HEK293 (cell line): Measurements from ENCODE around the gene MAP3K14.
A peak's percentile ranks its signal among the peaks of the same experiment; 100 is the strongest.

ENCODE experiments used
- CTCF ChIA-PET: fragments of 350-600 bp; formaldehyde crosslinking; extraction: SDS; loops from one replicate; lab custom pipeline; 2021; ENCODE audit warnings: antibody characterized with exemption; lab: Yijun Ruan, JAX
- POLR2A ChIA-PET: fragments of 300-600 bp; formaldehyde crosslinking; extraction: SDS; loops from one replicate; lab custom pipeline; 2020; ENCODE audit warnings: antibody characterized with exemption, inconsistent platforms; lab: Yijun Ruan, JAX
- H3K27ac ChIP-seq: fragments of 200-500 bp; sonication (Bioruptor generic); 2 replicates; pipeline ENCODE4 v1.5.1; 2014; ENCODE audit warnings: low read depth, low read length, control low read depth, inconsistent platforms; ENCODE audit errors: extremely low read depth
- H3K36me3 ChIP-seq, 2 experiments: fragments of 200-500 bp in 1 of 2; sonication (Bioruptor generic) in 1 of 2; 1 replicate in 1 of 2; 2 replicates in 1 of 2; pipeline ENCODE4 v1.5.1; 2014 to 2017; ENCODE audit warnings: inconsistent platforms in 2 of 2, low read length in 2 of 2; ENCODE audit not compliant: control insufficient read depth in 2 of 2, insufficient read depth in 1 of 2
- H3K4me1 ChIP-seq: fragments of 200-500 bp; sonication (Bioruptor generic); 2 replicates; pipeline ENCODE4 v1.5.1; 2014; ENCODE audit warnings: mild to moderate bottlenecking, low read length, inconsistent platforms; ENCODE audit not compliant: control insufficient read depth, insufficient read depth
- H3K4me3 ChIP-seq: 2 replicates; pipeline ENCODE4 v1.5.1; 2011; ENCODE audit warnings: low read depth, mild to moderate bottlenecking, control low read depth, low read length, moderate library complexity
- H3K9me3 ChIP-seq: fragments of 200-500 bp; sonication (Bioruptor generic); 2 replicates; pipeline ENCODE4 v1.5.1; 2014; ENCODE audit warnings: low read depth, low read length, inconsistent platforms; ENCODE audit not compliant: control insufficient read depth, insufficient read depth
- EGR2 ChIP-seq: fragments of 450-650 bp; formaldehyde crosslinking; IDR thresholded peaks from 2 replicates; pipeline ENCODE4 v1.5.1; 2016; ENCODE audit warnings: low read depth, missing biosample characterization, missing genetic modification characterization
- ELK4 ChIP-seq: IDR thresholded peaks from 2 replicates; pipeline ENCODE4 v1.6.1; 2011; ENCODE audit warnings: mild to moderate bottlenecking, low read depth, low read length, borderline replicate concordance
- HOXD13 ChIP-seq: sonication (generic); formaldehyde crosslinking; IDR thresholded peaks from 2 replicates; pipeline ENCODE4 v1.8.0; 2022; ENCODE audit warnings: missing genetic modification reagents, borderline replicate concordance
- MZF1 ChIP-seq: fragments of 450-650 bp; formaldehyde crosslinking; IDR thresholded peaks from 2 replicates; pipeline ENCODE4 v1.5.1; 2017; ENCODE audit warnings: missing biosample characterization, missing genetic modification characterization, borderline replicate concordance
- PRDM2 ChIP-seq: fragments of 450-650 bp; formaldehyde crosslinking; IDR thresholded peaks from 2 replicates; pipeline ENCODE4 v1.5.1; 2016; ENCODE audit warnings: missing biosample characterization, missing genetic modification characterization, borderline replicate concordance
- SP2 ChIP-seq: fragments of 450-650 bp; formaldehyde crosslinking; IDR thresholded peaks from 2 replicates; pipeline ENCODE4 v1.5.1; 2016; ENCODE audit warnings: missing biosample characterization, missing genetic modification characterization
- SP7 ChIP-seq: fragments of 450-650 bp; formaldehyde crosslinking; IDR thresholded peaks from 2 replicates; pipeline ENCODE4 v1.5.1; 2016; ENCODE audit warnings: missing biosample characterization, missing genetic modification characterization
- TRIM28 ChIP-seq: IDR thresholded peaks from 2 replicates; pipeline ENCODE4 v1.6.1; 2011; ENCODE audit warnings: low read length, control low read depth, borderline replicate concordance
- ZBTB10 ChIP-seq: fragments of 450-650 bp; formaldehyde crosslinking; IDR thresholded peaks from 2 replicates; pipeline ENCODE4 v1.5.1; 2016; ENCODE audit warnings: missing biosample characterization, missing genetic modification characterization
- ZBTB17 ChIP-seq: fragments of 450-650 bp; formaldehyde crosslinking; IDR thresholded peaks from 2 replicates; pipeline ENCODE4 v1.5.1; 2016; ENCODE audit warnings: missing biosample characterization, missing genetic modification characterization
- ZBTB26 ChIP-seq: fragments of 450-650 bp; formaldehyde crosslinking; optimal IDR thresholded peaks from 2 replicates; pipeline ENCODE3; 2016; ENCODE audit warnings: missing biosample characterization, mild to moderate bottlenecking, missing genetic modification characterization
- ZBTB48 ChIP-seq: fragments of 450-650 bp; formaldehyde crosslinking; IDR thresholded peaks from 2 replicates; pipeline ENCODE4 v1.5.1; 2016; ENCODE audit warnings: missing biosample characterization, missing genetic modification characterization
- ZNF146 ChIP-seq: fragments of 450-650 bp; formaldehyde crosslinking; IDR thresholded peaks from 2 replicates; pipeline ENCODE4 v1.5.1; 2016; ENCODE audit warnings: missing biosample characterization, missing genetic modification characterization
- ZNF324 ChIP-seq: fragments of 450-650 bp; formaldehyde crosslinking; IDR thresholded peaks from 2 replicates; pipeline ENCODE4 v1.5.1; 2016; ENCODE audit warnings: missing biosample characterization, missing genetic modification characterization
- ZNF426 ChIP-seq: fragments of 450-650 bp; formaldehyde crosslinking; IDR thresholded peaks from 2 replicates; pipeline ENCODE4 v1.5.1; 2017; ENCODE audit warnings: missing biosample characterization, missing genetic modification characterization, mild to moderate bottlenecking, inconsistent platforms, moderate library complexity
- ZNF530 ChIP-seq: fragments of 450-650 bp; formaldehyde crosslinking; IDR thresholded peaks from 2 replicates; pipeline ENCODE4 v1.5.1; 2016; ENCODE audit warnings: low read depth, missing biosample characterization, missing genetic modification characterization
- ZNF777 ChIP-seq: fragments of 450-650 bp; formaldehyde crosslinking; IDR thresholded peaks from 2 replicates; pipeline ENCODE4 v1.5.1; 2017; ENCODE audit warnings: missing biosample characterization, missing genetic modification characterization, borderline replicate concordance
- ZNF830 ChIP-seq: fragments of 450-650 bp; IDR thresholded peaks from 2 replicates; pipeline ENCODE4 v1.5.0; 2018; ENCODE audit warnings: missing biosample characterization, missing genetic modification characterization, low read depth, mild to moderate bottlenecking, moderate library complexity
- ZSCAN4 ChIP-seq: fragments of 450-650 bp; formaldehyde crosslinking; IDR thresholded peaks from 2 replicates; pipeline ENCODE4 v1.5.1; 2017; ENCODE audit warnings: missing biosample characterization, missing genetic modification characterization
- ZSCAN5A ChIP-seq: fragments of 450-650 bp; formaldehyde crosslinking; IDR thresholded peaks from 2 replicates; pipeline ENCODE4 v1.5.1; 2016; ENCODE audit warnings: missing biosample characterization, missing genetic modification characterization

The MAP3K14 gene

GRCh38 chr17:45336390-45337182, 19.8 kb upstream of the MAP3K14 start:
- CTCF ChIA-PET, result interaction anchor here (0.7 to 2.6 kb wide), 4 partner anchors 20 to 201 kb away, joined by 3 to 8 read pairs (median 4); partner anchors contain the start of genes ACBD4 and MAP3K14
- Histone ChIP-seq H3K9me3 (no peaks in the 10 kb centered on the region), H3K27ac (no peak overlapping the region), H3K4me1 (peaks cover 14% of the 10 kb centered on the region), H3K36me3 (no peaks in the 10 kb centered on the region), H3K4me3 (no peak overlapping the region)
- POLR2A ChIA-PET, result interaction anchor here (0.9 to 1.3 kb wide), 2 partner anchors 20 to 33 kb away, joined by 3 to 5 read pairs; partner anchors contain the start of gene MAP3K14
- TF ChIP-seq PRDM2 (tag by site-specific recombination) (no peak), SP7 (peak; percentile 83), EGR2 (0 out of 2 replicates have a peak, but pooled peaks have one; percentile 4), SP2 (tag by site-specific recombination) (no peak), ZSCAN4 (no peak), ZNF777 (tag by site-specific recombination) (no peak), ELK4 (no peak), ZNF146 (tag by site-specific recombination) (no peak), ZNF530 (tag by site-specific recombination) (no peak), ZBTB26 (tag by site-specific recombination) (no peak), ZSCAN5A (tag by site-specific recombination) (no peak), ZBTB10 (tag by site-specific recombination) (no peak), ZNF324 (tag by site-specific recombination) (no peak), ZBTB48 (no peak), ZNF426 (tag by site-specific recombination) (no peak), ZNF830 (no peak), ZBTB17 (no peak), HOXD13 (CRISPR knock-in tag) (no peak), MZF1 (no peak), TRIM28 (no peak)
